SK-N-SH treated with all-trans-retinoic acid at 6 μM for 48 hours (cell line): Measurements from ENCODE around the gene ALG9.

Experiments
- ATAC-seq: fragments of 200-7000 bp; cut with Tn5 transposase; 3 replicates; pipeline ENCODE4 v1.9.1; 2020; ENCODE audit warnings: mild to moderate bottlenecking, moderate library complexity
- ARNTL ChIP-seq: fragments of 450-650 bp; formaldehyde crosslinking; IDR thresholded peaks from 2 replicates; pipeline ENCODE4 v1.5.0; 2020; ENCODE audit warnings: low read depth, mild to moderate bottlenecking, moderate library complexity, borderline replicate concordance
- BACH2 ChIP-seq: fragments of 250-450 bp; sonication (Bioruptor Pico); IDR thresholded peaks from 2 replicates; pipeline ENCODE4 v1.9.0; 2021; ENCODE audit warnings: mild to moderate bottlenecking, borderline replicate concordance
- CSDC2 ChIP-seq: fragments of 250-450 bp; sonication (Bioruptor Pico); IDR thresholded peaks from 2 replicates; pipeline ENCODE4 v1.5.0; 2020; ENCODE audit warnings: mild to moderate bottlenecking, moderate library complexity
- ESRRG ChIP-seq: fragments of 250-450 bp; sonication (Bioruptor Pico); IDR thresholded peaks from 2 replicates; pipeline ENCODE4 v1.6.1; 2021; ENCODE audit warnings: mild to moderate bottlenecking
- GLIS3 ChIP-seq: fragments of 250-450 bp; sonication (Bioruptor Pico); IDR thresholded peaks from 2 replicates; pipeline ENCODE4 v1.5.0; 2020; ENCODE audit warnings: mild to moderate bottlenecking, moderate library complexity
- ISL1 ChIP-seq: fragments of 250-450 bp; sonication (Bioruptor Pico); IDR thresholded peaks from 2 replicates; pipeline ENCODE4 v2.1.2; 2022; ENCODE audit warnings: mild to moderate bottlenecking, moderate library complexity
- OSR1 ChIP-seq: fragments of 250-450 bp; sonication (Bioruptor Pico); IDR thresholded peaks from 2 replicates; pipeline ENCODE4 v1.8.0; 2022; ENCODE audit warnings: moderate library complexity, mild to moderate bottlenecking, inconsistent platforms
- PPARA ChIP-seq: fragments of 250-450 bp; sonication (Bioruptor Pico); IDR thresholded peaks from 2 replicates; pipeline ENCODE4 v1.5.0; 2020; ENCODE audit warnings: mild to moderate bottlenecking, borderline replicate concordance
- RARB ChIP-seq: fragments of 250-450 bp; sonication (Bioruptor Pico); IDR thresholded peaks from 2 replicates; pipeline ENCODE4 v1.8.0; 2021; ENCODE audit warnings: mild to moderate bottlenecking, moderate library complexity
- TCF4 ChIP-seq: fragments of 250-450 bp; sonication (Bioruptor Pico); IDR thresholded peaks from 2 replicates; pipeline ENCODE4 v1.8.0; 2021; ENCODE audit warnings: mild to moderate bottlenecking, moderate library complexity, borderline replicate concordance
- TOX ChIP-seq: fragments of 250-450 bp; sonication (Bioruptor Pico); IDR thresholded peaks from 2 replicates; pipeline ENCODE4 v1.8.0; 2021; ENCODE audit warnings: mild to moderate bottlenecking, moderate library complexity, borderline replicate concordance
- ZC3H10 ChIP-seq: fragments of 250-450 bp; sonication (Bioruptor Pico); IDR thresholded peaks from 2 replicates; pipeline ENCODE4 v1.5.1; 2021; ENCODE audit warnings: mild to moderate bottlenecking, moderate library complexity
- ZFP3 ChIP-seq: fragments of 250-450 bp; sonication (Bioruptor Pico); IDR thresholded peaks from 2 replicates; pipeline ENCODE4 v1.5.0; 2020; ENCODE audit warnings: mild to moderate bottlenecking, moderate library complexity
- ZFP30 ChIP-seq: fragments of 450-650 bp; formaldehyde crosslinking; IDR thresholded peaks from 2 replicates; pipeline ENCODE4 v1.5.0; 2022; ENCODE audit warnings: mild to moderate bottlenecking, moderate library complexity
- ZNF565 ChIP-seq: fragments of 450-650 bp; formaldehyde crosslinking; conservative IDR thresholded peaks from 2 replicates; pipeline ENCODE4 v1.5.0; 2020; ENCODE audit warnings: low read depth, mild to moderate bottlenecking, moderate library complexity
- ZNF70 ChIP-seq: fragments of 450-650 bp; formaldehyde crosslinking; IDR thresholded peaks from 2 replicates; pipeline ENCODE4 v1.5.0; 2020; ENCODE audit warnings: mild to moderate bottlenecking, moderate library complexity
- ZNF8 ChIP-seq: fragments of 450-650 bp; formaldehyde crosslinking; IDR thresholded peaks from 2 replicates; pipeline ENCODE4 v1.5.0; 2020; ENCODE audit warnings: mild to moderate bottlenecking, moderate library complexity
- TF ChIP-seq, protein P1 (sequence below): fragments of 250-450 bp; sonication (Bioruptor Pico); IDR thresholded peaks from 2 replicates; pipeline ENCODE4 v1.8.0; 2020; ENCODE audit warnings: mild to moderate bottlenecking, moderate library complexity, borderline replicate concordance
- TF ChIP-seq, protein P2 (sequence below): fragments of 250-450 bp; sonication (Bioruptor Pico); IDR thresholded peaks from 2 replicates; pipeline ENCODE4 v1.5.1; 2021; ENCODE audit warnings: mild to moderate bottlenecking, moderate library complexity
- TF ChIP-seq, protein P3 (sequence below): fragments of 250-450 bp; sonication (Bioruptor Pico); IDR thresholded peaks from 2 replicates; pipeline ENCODE4 v1.8.0; 2021; ENCODE audit warnings: low read depth, mild to moderate bottlenecking, moderate library complexity, borderline replicate concordance
- TF ChIP-seq, protein P4 (sequence below): fragments of 250-450 bp; sonication (Bioruptor Pico); IDR thresholded peaks from 2 replicates; pipeline ENCODE4 v1.5.1; 2020; ENCODE audit warnings: low read depth, mild to moderate bottlenecking, moderate library complexity
- TF ChIP-seq, protein P5 (sequence below): fragments of 250-450 bp; sonication (Bioruptor Pico); IDR thresholded peaks from 2 replicates; pipeline ENCODE4 v1.5.0; 2020; ENCODE audit warnings: mild to moderate bottlenecking, moderate library complexity

Gene ALG9

GRCh38 chr11:111808063-111808588 lies 63.3 kb downstream of the ALG9 start:
- ATAC-seq = no peak
- no peak for TF ChIP-seq ZC3H10 (CRISPR knock-in tag)
- no peak for TF ChIP-seq TCF4 (CRISPR knock-in tag)
- no peak for TF ChIP-seq ZNF70 (CRISPR knock-in tag)
- no peak for TF ChIP-seq GLIS3 (CRISPR knock-in tag)
- TF ChIP-seq, protein P1, sequence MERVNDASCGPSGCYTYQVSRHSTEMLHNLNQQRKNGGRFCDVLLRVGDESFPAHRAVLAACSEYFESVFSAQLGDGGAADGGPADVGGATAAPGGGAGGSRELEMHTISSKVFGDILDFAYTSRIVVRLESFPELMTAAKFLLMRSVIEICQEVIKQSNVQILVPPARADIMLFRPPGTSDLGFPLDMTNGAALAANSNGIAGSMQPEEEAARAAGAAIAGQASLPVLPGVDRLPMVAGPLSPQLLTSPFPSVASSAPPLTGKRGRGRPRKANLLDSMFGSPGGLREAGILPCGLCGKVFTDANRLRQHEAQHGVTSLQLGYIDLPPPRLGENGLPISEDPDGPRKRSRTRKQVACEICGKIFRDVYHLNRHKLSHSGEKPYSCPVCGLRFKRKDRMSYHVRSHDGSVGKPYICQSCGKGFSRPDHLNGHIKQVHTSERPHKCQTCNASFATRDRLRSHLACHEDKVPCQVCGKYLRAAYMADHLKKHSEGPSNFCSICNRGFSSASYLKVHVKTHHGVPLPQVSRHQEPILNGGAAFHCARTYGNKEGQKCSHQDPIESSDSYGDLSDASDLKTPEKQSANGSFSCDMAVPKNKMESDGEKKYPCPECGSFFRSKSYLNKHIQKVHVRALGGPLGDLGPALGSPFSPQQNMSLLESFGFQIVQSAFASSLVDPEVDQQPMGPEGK (CRISPR knock-in tag) = no peak
- TF ChIP-seq, protein P2, sequence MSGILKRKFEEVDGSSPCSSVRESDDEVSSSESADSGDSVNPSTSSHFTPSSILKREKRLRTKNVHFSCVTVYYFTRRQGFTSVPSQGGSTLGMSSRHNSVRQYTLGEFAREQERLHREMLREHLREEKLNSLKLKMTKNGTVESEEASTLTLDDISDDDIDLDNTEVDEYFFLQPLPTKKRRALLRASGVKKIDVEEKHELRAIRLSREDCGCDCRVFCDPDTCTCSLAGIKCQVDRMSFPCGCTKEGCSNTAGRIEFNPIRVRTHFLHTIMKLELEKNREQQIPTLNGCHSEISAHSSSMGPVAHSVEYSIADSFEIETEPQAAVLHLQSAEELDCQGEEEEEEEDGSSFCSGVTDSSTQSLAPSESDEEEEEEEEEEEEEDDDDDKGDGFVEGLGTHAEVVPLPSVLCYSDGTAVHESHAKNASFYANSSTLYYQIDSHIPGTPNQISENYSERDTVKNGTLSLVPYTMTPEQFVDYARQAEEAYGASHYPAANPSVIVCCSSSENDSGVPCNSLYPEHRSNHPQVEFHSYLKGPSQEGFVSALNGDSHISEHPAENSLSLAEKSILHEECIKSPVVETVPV (CRISPR knock-in tag) = no peak
- no peak for TF ChIP-seq PPARA (CRISPR knock-in tag)
- TF ChIP-seq CSDC2 = no peak
- TF ChIP-seq RARB (CRISPR knock-in tag) = no peak
- TF ChIP-seq, protein P3, sequence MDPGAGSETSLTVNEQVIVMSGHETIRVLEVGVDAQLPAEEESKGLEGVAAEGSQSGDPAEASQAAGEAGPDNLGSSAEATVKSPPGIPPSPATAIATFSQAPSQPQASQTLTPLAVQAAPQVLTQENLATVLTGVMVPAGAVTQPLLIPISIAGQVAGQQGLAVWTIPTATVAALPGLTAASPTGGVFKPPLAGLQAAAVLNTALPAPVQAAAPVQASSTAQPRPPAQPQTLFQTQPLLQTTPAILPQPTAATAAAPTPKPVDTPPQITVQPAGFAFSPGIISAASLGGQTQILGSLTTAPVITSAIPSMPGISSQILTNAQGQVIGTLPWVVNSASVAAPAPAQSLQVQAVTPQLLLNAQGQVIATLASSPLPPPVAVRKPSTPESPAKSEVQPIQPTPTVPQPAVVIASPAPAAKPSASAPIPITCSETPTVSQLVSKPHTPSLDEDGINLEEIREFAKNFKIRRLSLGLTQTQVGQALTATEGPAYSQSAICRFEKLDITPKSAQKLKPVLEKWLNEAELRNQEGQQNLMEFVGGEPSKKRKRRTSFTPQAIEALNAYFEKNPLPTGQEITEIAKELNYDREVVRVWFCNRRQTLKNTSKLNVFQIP (CRISPR knock-in tag) = no peak
- TF ChIP-seq ISL1 (CRISPR knock-in tag) = no peak
- no peak for TF ChIP-seq ZFP3 (CRISPR knock-in tag)
- no peak for TF ChIP-seq ZFP30 (CRISPR knock-in tag)
- TF ChIP-seq TOX (CRISPR knock-in tag) = no peak
- no peak for TF ChIP-seq ZNF8
- TF ChIP-seq ZNF565 = no peak
- no peak for TF ChIP-seq OSR1
- TF ChIP-seq BACH2 (CRISPR knock-in tag) = no peak
- TF ChIP-seq, all 23 proteins: peak for 0

DNA sequence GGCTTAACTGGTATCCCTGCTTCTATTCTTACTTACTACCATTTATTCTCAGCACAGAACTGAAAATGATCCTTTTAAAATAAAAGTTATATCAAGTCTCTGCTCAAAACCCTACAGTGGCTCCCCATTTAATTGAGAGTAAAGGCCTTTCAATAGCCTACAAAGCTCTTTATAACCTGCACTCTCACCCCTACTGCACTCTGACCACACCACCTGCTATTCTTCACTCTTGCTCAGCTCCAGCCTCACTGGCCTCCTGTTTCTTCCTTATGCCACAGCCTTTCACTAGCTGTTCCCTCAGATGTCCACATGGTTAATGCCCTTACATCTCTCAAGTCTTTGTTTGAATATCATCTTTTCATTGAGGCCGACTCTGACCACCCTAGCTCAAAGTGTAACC lies 64.3 kb downstream of the ALG9 start:
- no peak for TF ChIP-seq ZFP30 (CRISPR knock-in tag)
- TF ChIP-seq, protein P4, sequence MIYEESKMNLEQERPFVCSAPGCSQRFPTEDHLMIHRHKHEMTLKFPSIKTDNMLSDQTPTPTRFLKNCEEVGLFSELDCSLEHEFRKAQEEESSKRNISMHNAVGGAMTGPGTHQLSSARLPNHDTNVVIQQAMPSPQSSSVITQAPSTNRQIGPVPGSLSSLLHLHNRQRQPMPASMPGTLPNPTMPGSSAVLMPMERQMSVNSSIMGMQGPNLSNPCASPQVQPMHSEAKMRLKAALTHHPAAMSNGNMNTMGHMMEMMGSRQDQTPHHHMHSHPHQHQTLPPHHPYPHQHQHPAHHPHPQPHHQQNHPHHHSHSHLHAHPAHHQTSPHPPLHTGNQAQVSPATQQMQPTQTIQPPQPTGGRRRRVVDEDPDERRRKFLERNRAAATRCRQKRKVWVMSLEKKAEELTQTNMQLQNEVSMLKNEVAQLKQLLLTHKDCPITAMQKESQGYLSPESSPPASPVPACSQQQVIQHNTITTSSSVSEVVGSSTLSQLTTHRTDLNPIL (CRISPR knock-in tag) = no peak
- no peak for TF ChIP-seq RARB (CRISPR knock-in tag)
- TF ChIP-seq ARNTL (CRISPR knock-in tag) = no peak
- TF ChIP-seq, protein P5, sequence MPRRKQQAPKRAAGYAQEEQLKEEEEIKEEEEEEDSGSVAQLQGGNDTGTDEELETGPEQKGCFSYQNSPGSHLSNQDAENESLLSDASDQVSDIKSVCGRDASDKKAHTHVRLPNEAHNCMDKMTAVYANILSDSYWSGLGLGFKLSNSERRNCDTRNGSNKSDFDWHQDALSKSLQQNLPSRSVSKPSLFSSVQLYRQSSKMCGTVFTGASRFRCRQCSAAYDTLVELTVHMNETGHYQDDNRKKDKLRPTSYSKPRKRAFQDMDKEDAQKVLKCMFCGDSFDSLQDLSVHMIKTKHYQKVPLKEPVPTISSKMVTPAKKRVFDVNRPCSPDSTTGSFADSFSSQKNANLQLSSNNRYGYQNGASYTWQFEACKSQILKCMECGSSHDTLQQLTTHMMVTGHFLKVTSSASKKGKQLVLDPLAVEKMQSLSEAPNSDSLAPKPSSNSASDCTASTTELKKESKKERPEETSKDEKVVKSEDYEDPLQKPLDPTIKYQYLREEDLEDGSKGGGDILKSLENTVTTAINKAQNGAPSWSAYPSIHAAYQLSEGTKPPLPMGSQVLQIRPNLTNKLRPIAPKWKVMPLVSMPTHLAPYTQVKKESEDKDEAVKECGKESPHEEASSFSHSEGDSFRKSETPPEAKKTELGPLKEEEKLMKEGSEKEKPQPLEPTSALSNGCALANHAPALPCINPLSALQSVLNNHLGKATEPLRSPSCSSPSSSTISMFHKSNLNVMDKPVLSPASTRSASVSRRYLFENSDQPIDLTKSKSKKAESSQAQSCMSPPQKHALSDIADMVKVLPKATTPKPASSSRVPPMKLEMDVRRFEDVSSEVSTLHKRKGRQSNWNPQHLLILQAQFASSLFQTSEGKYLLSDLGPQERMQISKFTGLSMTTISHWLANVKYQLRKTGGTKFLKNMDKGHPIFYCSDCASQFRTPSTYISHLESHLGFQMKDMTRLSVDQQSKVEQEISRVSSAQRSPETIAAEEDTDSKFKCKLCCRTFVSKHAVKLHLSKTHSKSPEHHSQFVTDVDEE (CRISPR knock-in tag) = no peak
- TF ChIP-seq, protein P3 (CRISPR knock-in tag) = no peak
- no peak for TF ChIP-seq TCF4 (CRISPR knock-in tag)
- no peak for TF ChIP-seq ZNF565
- TF ChIP-seq CSDC2 = no peak
- TF ChIP-seq ZFP3 (CRISPR knock-in tag) = no peak
- TF ChIP-seq ESRRG (CRISPR knock-in tag) = no peak
- TF ChIP-seq PPARA (CRISPR knock-in tag) = no peak
- TF ChIP-seq, protein P2 (CRISPR knock-in tag) = no peak
- no peak for TF ChIP-seq ISL1 (CRISPR knock-in tag)
- no peak for TF ChIP-seq ZC3H10 (CRISPR knock-in tag)
- no peak for TF ChIP-seq ZNF70 (CRISPR knock-in tag)
- TF ChIP-seq BACH2 (CRISPR knock-in tag) = no peak
- no peak for ATAC-seq
